Measurements from ENCODE around the gene ARAF. TPM values are rescaled to one million over a fixed set of nuclear protein-coding genes. Genes with fewer than 3 reads are reported as not detected.

The ARAF gene
- polyA plus RNA-seq, 1 experiment = 27.3 TPM

DNA sequence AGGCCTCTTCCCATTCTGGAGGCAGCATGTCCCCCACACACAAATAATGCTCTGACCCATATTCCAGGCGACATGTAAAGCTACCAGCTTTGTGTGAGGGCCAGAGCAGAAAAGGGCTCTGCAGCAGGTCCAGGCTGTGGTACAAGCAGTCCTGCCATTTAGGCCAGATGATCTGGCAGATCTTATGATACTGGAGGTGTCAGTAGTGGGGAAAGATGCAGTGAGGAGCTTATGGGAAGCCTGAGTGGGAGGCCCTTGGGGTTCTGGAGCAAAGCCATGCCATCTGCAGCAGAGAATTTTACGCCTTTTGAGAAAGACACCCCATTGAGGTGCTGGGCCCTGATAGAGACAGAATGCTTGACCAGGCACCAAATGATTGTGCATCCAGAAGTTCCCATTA lies 50.9 kb downstream of the ARAF start:
- Histone ChIP-seq H3K4me3 (ENCODE audit: low read depth, low read length) (no peak overlapping the region), H3K27ac (ENCODE audit: low read depth, low read length) (no peak overlapping the region), H3K27me3 (ENCODE audit: control insufficient read depth, insufficient read depth, low read length) (no peaks in the 10 kb centered on the region), H3K9me3 (ENCODE audit: control insufficient read depth, insufficient read depth, low read length) (no peaks in the 10 kb centered on the region)
- no peak for TF ChIP-seq CTCF (IDR thresholded peaks at IDR 0.05; ENCODE audit: low read depth, low read length)
- ChIA-PET POLR2A (no interaction called here), CTCF (no interaction called here)
- no peak for DNase-seq (ENCODE audit: low read depth, low spot score)

- ChIA-PET POLR2A (no interaction called here), CTCF (no interaction called here)
- H3K27ac ChIP-seq (ENCODE audit: low read depth, low read length) = no peak overlapping the region
- no peaks in the 10 kb centered on the region for H3K9me3 ChIP-seq (ENCODE audit: control insufficient read depth, insufficient read depth, low read length)
- no peaks in the 10 kb centered on the region for H3K27me3 ChIP-seq (ENCODE audit: control insufficient read depth, insufficient read depth, low read length)
- no peak for TF ChIP-seq CTCF (IDR thresholded peaks at IDR 0.05; ENCODE audit: low read depth, low read length)
- no peak overlapping the region for H3K4me3 ChIP-seq (ENCODE audit: low read depth, low read length)
- DNase-seq (ENCODE audit: low read depth, low spot score) = no peak
Measured at GRCh38 chrX:47612418-47612817, 51.4 kb downstream of the ARAF start.

GRCh38 chrX:47613082-47613481 lies 52.1 kb downstream of the ARAF start:
- POLR2A ChIA-PET = no interaction called here

GRCh38 chrX:47614618-47615017 lies 53.6 kb downstream of the ARAF start:
- ChIA-PET POLR2A (no interaction called here), CTCF (no interaction called here)
- Histone ChIP-seq H3K27me3 (ENCODE audit: control insufficient read depth, insufficient read depth, low read length) (no peaks in the 10 kb centered on the region), H3K4me3 (ENCODE audit: low read depth, low read length) (no peak overlapping the region), H3K27ac (ENCODE audit: low read depth, low read length) (no peak overlapping the region), H3K9me3 (ENCODE audit: control insufficient read depth, insufficient read depth, low read length) (no peaks in the 10 kb centered on the region)
- DNase-seq (ENCODE audit: low read depth, low spot score) = no peak
- no peak for TF ChIP-seq CTCF (IDR thresholded peaks at IDR 0.05; ENCODE audit: low read depth, low read length)

More at GRCh38 chrX:47613082-47613481, 52.1 kb downstream of the ARAF start:
- Histone ChIP-seq H3K27ac (ENCODE audit: low read depth, low read length) (no peak overlapping the region), H3K4me3 (ENCODE audit: low read depth, low read length) (no peak overlapping the region), H3K9me3 (ENCODE audit: control insufficient read depth, insufficient read depth, low read length) (no peaks in the 10 kb centered on the region), H3K27me3 (ENCODE audit: control insufficient read depth, insufficient read depth, low read length) (no peaks in the 10 kb centered on the region)
- DNase-seq (ENCODE audit: low read depth, low spot score) = no peak
- CTCF ChIA-PET = no interaction called here
- TF ChIP-seq CTCF (IDR thresholded peaks at IDR 0.05; ENCODE audit: low read depth, low read length) = no peak

- DNase-seq (ENCODE audit: low read depth, low spot score) = no peak
- H3K27ac ChIP-seq (ENCODE audit: low read depth, low read length) = no peak overlapping the region
- CTCF ChIA-PET = interaction anchor here (0.6 kb wide), 1 partner anchor 105 kb away, joined by 7 read pairs; no protein-coding TSS in a partner anchor
- H3K27me3 ChIP-seq (ENCODE audit: control insufficient read depth, insufficient read depth, low read length) = no peaks in the 10 kb centered on the region
- H3K4me3 ChIP-seq (ENCODE audit: low read depth, low read length) = no peak overlapping the region
- POLR2A ChIA-PET = no interaction called here
- TF ChIP-seq CTCF (IDR thresholded peaks at IDR 0.05; ENCODE audit: low read depth, low read length) = no peak
- H3K9me3 ChIP-seq (ENCODE audit: control insufficient read depth, insufficient read depth, low read length) = no peaks in the 10 kb centered on the region
Measured at GRCh38 chrX:47618923-47619485, 58.0 kb downstream of the ARAF start.

Measured in AG04450 (cell line).